ENCODE data around the gene RBMS2. TPM values are rescaled to one million over a fixed set of nuclear protein-coding genes. Genes with fewer than 3 reads are reported as not detected.

The RBMS2 gene
- total and polyA plus RNA-seq, 2 donors (not counting 1 experiment from before 2014, with no cell fraction given) = 0.81 to 7.6 TPM

DNA sequence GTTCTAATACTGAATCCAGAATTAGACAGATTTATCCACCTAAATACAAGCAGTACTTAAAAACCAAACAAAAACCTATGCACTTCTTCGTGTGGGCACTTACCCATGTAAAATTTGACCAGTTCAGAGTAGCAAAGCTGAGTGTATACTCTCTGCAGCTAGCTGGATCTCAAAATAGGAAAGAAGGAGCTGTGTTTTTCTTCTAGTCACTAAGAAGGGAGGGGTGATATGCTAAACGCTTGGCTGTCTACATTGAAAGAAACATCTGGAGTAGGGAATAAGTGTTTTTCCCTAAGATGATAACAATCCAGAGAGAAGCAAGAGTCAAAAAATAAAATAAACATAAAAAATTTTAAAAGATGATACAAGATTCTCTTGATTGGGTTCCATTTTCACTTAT, 20.0 kb downstream of the RBMS2 start:
- H3K27me3 ChIP-seq (replicated peaks in 1 of 4; ENCODE audit: control extremely low read depth in 1 of 4, control insufficient read depth in 3 of 4, insufficient read depth in 4 of 4, low read length in 3 of 4) = no peaks in the 10 kb centered on the region
- no peak overlapping the region for H2AFZ ChIP-seq (ENCODE audit: insufficient read depth, low read depth, low read length, poor library complexity, severe bottlenecking)
- no peak overlapping the region for H3K27ac ChIP-seq (ENCODE audit: low read length in 2 of 2)
- ATAC-seq (ENCODE audit: low read depth) (no peak), DNase-seq (no peak)
- no peaks in the 10 kb centered on the region for H3K9me3 ChIP-seq (ENCODE audit: control extremely low read depth in 1 of 3, control insufficient read depth in 2 of 3, insufficient read depth in 1 of 3, low read length in 2 of 3)
- H3K4me2 ChIP-seq (replicated peaks; ENCODE audit: low read depth, low read length, poor library complexity, severe bottlenecking) = no peak overlapping the region
- ChIA-PET CTCF (no interaction called here), POLR2A (no interaction called here)
- H4K20me1 ChIP-seq (ENCODE audit: control insufficient read depth, insufficient read depth, low read length, poor library complexity, severe bottlenecking) = no peaks in the 10 kb centered on the region
- H3K36me3 ChIP-seq (replicated peaks in 1 of 2; ENCODE audit: control extremely low read depth in 1 of 2, control insufficient read depth in 1 of 2, extremely low read depth in 1 of 2, insufficient read depth in 2 of 2, low read length in 1 of 2) = no peaks in the 10 kb centered on the region
- no peak overlapping the region for H3K9ac ChIP-seq (ENCODE audit: low read length)
- H3K4me1 Mint-ChIP-seq = no peaks in the 10 kb centered on the region
- no peaks in the 10 kb centered on the region for H3K79me2 ChIP-seq (ENCODE audit: control insufficient read depth, insufficient read depth, low read length)
- no peak for TF ChIP-seq EZH2 (IDR thresholded peaks at IDR 0.05; ENCODE audit: borderline replicate concordance, insufficient read depth, low read depth, low read length, poor library complexity, severe bottlenecking)
- TF ChIP-seq, protein P1, sequence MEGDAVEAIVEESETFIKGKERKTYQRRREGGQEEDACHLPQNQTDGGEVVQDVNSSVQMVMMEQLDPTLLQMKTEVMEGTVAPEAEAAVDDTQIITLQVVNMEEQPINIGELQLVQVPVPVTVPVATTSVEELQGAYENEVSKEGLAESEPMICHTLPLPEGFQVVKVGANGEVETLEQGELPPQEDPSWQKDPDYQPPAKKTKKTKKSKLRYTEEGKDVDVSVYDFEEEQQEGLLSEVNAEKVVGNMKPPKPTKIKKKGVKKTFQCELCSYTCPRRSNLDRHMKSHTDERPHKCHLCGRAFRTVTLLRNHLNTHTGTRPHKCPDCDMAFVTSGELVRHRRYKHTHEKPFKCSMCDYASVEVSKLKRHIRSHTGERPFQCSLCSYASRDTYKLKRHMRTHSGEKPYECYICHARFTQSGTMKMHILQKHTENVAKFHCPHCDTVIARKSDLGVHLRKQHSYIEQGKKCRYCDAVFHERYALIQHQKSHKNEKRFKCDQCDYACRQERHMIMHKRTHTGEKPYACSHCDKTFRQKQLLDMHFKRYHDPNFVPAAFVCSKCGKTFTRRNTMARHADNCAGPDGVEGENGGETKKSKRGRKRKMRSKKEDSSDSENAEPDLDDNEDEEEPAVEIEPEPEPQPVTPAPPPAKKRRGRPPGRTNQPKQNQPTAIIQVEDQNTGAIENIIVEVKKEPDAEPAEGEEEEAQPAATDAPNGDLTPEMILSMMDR (IDR thresholded peaks at IDR 0.05) = no peak
- H3K4me3 Mint-ChIP-seq = no peak overlapping the region
- intact Hi-C loops (cut with micrococcal nuclease) = no loop called here
- no peaks in the 10 kb centered on the region for H3K4me1 ChIP-seq (ENCODE audit: control insufficient read depth in 2 of 2, insufficient read depth in 2 of 2, low read length in 2 of 2)
- H3K4me3 ChIP-seq (ENCODE audit: control extremely low read depth in 1 of 5, extremely low read depth in 1 of 5, insufficient read depth in 1 of 5, low read depth in 2 of 5, low read length in 4 of 5) = no peak overlapping the region
- no peak overlapping the region for H3K27ac Mint-ChIP-seq
- H3K27me3 Mint-ChIP-seq = no peaks in the 10 kb centered on the region
- no peaks in the 10 kb centered on the region for H3K9me3 Mint-ChIP-seq (ENCODE audit: insufficient read depth)
- 88% methylated on average over 1 of the region's 2 CpGs for WGBS (ENCODE audit: insufficient coverage)

DNA sequence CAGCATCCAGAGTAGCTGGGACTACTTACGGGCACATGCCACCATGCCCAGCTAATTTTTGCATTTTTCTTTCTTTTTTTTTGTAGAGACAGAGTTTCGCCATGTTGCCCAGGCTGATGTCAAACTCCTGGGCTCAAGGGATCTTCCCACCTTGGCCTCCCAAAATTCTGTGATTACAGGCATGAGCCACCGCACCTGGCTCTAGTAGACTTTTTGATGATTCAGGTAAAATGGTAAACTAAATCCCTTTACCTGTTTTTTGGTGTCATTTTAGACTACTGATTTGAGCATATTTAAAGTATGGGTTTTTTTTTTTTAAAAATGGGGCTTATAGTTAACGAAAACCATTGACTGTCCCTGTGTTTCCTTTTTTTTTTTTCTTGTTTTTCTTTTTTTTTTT, 20.5 kb downstream of the RBMS2 start:
- CTCF ChIA-PET = no interaction called here
- H3K27ac Mint-ChIP-seq = no peak overlapping the region
- POLR2A ChIA-PET = no interaction called here
- intact Hi-C loops (cut with micrococcal nuclease) = no loop called here
- no peak overlapping the region for H3K4me3 Mint-ChIP-seq
- no peak overlapping the region for H3K4me2 ChIP-seq (replicated peaks; ENCODE audit: low read depth, low read length, poor library complexity, severe bottlenecking)
- no peak overlapping the region for H3K9ac ChIP-seq (ENCODE audit: low read length)
- no peaks in the 10 kb centered on the region for H3K36me3 ChIP-seq (replicated peaks in 1 of 2; ENCODE audit: control extremely low read depth in 1 of 2, control insufficient read depth in 1 of 2, extremely low read depth in 1 of 2, insufficient read depth in 2 of 2, low read length in 1 of 2)
- no CpG with 5 or more reads among the region's 4 CpGs for WGBS (ENCODE audit: insufficient coverage)
- no peaks in the 10 kb centered on the region for H3K27me3 ChIP-seq (replicated peaks in 1 of 4; ENCODE audit: control extremely low read depth in 1 of 4, control insufficient read depth in 3 of 4, insufficient read depth in 4 of 4, low read length in 3 of 4)
- no peaks in the 10 kb centered on the region for H4K20me1 ChIP-seq (ENCODE audit: control insufficient read depth, insufficient read depth, low read length, poor library complexity, severe bottlenecking)
- H3K27ac ChIP-seq (ENCODE audit: low read length in 2 of 2) = no peak overlapping the region
- TF ChIP-seq, protein P1 (IDR thresholded peaks at IDR 0.05) = no peak
- TF ChIP-seq EZH2 (IDR thresholded peaks at IDR 0.05; ENCODE audit: borderline replicate concordance, insufficient read depth, low read depth, low read length, poor library complexity, severe bottlenecking) = no peak
- no peaks in the 10 kb centered on the region for H3K9me3 Mint-ChIP-seq (ENCODE audit: insufficient read depth)
- no peak for DNase-seq
- no peaks in the 10 kb centered on the region for H3K4me1 ChIP-seq (ENCODE audit: control insufficient read depth in 2 of 2, insufficient read depth in 2 of 2, low read length in 2 of 2)
- ATAC-seq (ENCODE audit: low read depth) = no peak
- no peaks in the 10 kb centered on the region for H3K79me2 ChIP-seq (ENCODE audit: control insufficient read depth, insufficient read depth, low read length)
- H3K9me3 ChIP-seq (ENCODE audit: control extremely low read depth in 1 of 3, control insufficient read depth in 2 of 3, insufficient read depth in 1 of 3, low read length in 2 of 3) = no peaks in the 10 kb centered on the region
- no peak overlapping the region for H2AFZ ChIP-seq (ENCODE audit: insufficient read depth, low read depth, low read length, poor library complexity, severe bottlenecking)
- H3K27me3 Mint-ChIP-seq = no peaks in the 10 kb centered on the region
- H3K4me1 Mint-ChIP-seq = no peaks in the 10 kb centered on the region
- no peak overlapping the region for H3K4me3 ChIP-seq (ENCODE audit: control extremely low read depth in 1 of 5, extremely low read depth in 1 of 5, insufficient read depth in 1 of 5, low read depth in 2 of 5, low read length in 4 of 5)
